DOHH2 (cell line): Measurements from ENCODE around the gene DSCAM.

ENCODE experiments used
- H3F3A ChIP-seq: fragments of 200-600 bp; sonication (generic), shearing (Covaris generic); 2 replicates; pipeline ENCODE4 v1.6.0; 2016; ENCODE audit warnings: antibody characterized with exemption, mild to moderate bottlenecking; ENCODE audit not compliant: control insufficient read depth, insufficient read depth
- H3K27ac ChIP-seq: fragments of 200-600 bp; sonication (generic); 2 replicates; pipeline ENCODE4 v1.5.1; 2014; ENCODE audit warnings: low read depth, mild to moderate bottlenecking, low read length, moderate library complexity
- H3K27me3 ChIP-seq: fragments of 200-600 bp; sonication (generic); 2 replicates; pipeline ENCODE4 v1.6.1; 2014; ENCODE audit warnings: mild to moderate bottlenecking, low read length, mixed read lengths; ENCODE audit not compliant: control insufficient read depth
- H3K36me3 ChIP-seq: fragments of 200-600 bp; sonication (generic); 2 replicates; pipeline ENCODE4 v1.6.1; 2014; ENCODE audit warnings: mild to moderate bottlenecking, low read length, moderate library complexity, mixed read lengths; ENCODE audit not compliant: control insufficient read depth
- H3K4me1 ChIP-seq: fragments of 200-600 bp; sonication (generic); 2 replicates; pipeline ENCODE4 v1.6.1; 2014; ENCODE audit warnings: mild to moderate bottlenecking, low read length, mixed read lengths; ENCODE audit not compliant: control insufficient read depth
- H3K4me2 ChIP-seq: fragments of 200-600 bp; sonication (generic); 2 replicates; pipeline ENCODE4 v1.6.0; 2014; ENCODE audit warnings: mild to moderate bottlenecking, low read length, moderate library complexity
- H3K4me3 ChIP-seq: fragments of 200-600 bp; sonication (generic); 2 replicates; pipeline ENCODE4 v1.5.1; 2014; ENCODE audit warnings: mild to moderate bottlenecking, low read length, mixed read lengths
- H3K79me2 ChIP-seq: fragments of 200-600 bp; sonication (generic); 2 replicates; pipeline ENCODE4 v1.6.1; 2014; ENCODE audit warnings: mild to moderate bottlenecking, low read length, mixed read lengths; ENCODE audit not compliant: control insufficient read depth
- H3K9me2 ChIP-seq: fragments of 200-600 bp; sonication (generic); replicated peaks from 2 replicates; pipeline ENCODE4 v1.6.1; 2014; ENCODE audit warnings: mild to moderate bottlenecking, low read length, mixed read lengths; ENCODE audit not compliant: control insufficient read depth
- H3K9me3 ChIP-seq: fragments of 200-600 bp; sonication (generic); 2 replicates; pipeline ENCODE4 v1.6.1; 2014; ENCODE audit warnings: antibody characterized with exemption, low read length, mixed read lengths; ENCODE audit not compliant: control insufficient read depth, insufficient read depth
- H4K20me1 ChIP-seq: fragments of 200-600 bp; sonication (generic); 2 replicates; pipeline ENCODE4 v1.6.0; 2014; ENCODE audit warnings: low read depth, mild to moderate bottlenecking, antibody characterized with exemption, low read length, moderate library complexity; ENCODE audit not compliant: control insufficient read depth, insufficient read depth
- EZH2phosphoT487 ChIP-seq: fragments of 200-600 bp; sonication (generic); IDR thresholded peaks from 2 replicates; pipeline ENCODE4 v1.6.1; 2017; ENCODE audit warnings: borderline replicate concordance, mild to moderate bottlenecking, antibody characterized with exemption, low read length, moderate library complexity, mixed read lengths
- TF ChIP-seq, protein P1 (sequence below): fragments of 200-600 bp; sonication (generic); IDR thresholded peaks from one replicate; pipeline ENCODE4 v1.5.1; 2014; ENCODE audit warnings: antibody characterized with exemption, mild to moderate bottlenecking, low read depth, low read length; ENCODE audit not compliant: poor library complexity, severe bottlenecking

Gene DSCAM

DNA sequence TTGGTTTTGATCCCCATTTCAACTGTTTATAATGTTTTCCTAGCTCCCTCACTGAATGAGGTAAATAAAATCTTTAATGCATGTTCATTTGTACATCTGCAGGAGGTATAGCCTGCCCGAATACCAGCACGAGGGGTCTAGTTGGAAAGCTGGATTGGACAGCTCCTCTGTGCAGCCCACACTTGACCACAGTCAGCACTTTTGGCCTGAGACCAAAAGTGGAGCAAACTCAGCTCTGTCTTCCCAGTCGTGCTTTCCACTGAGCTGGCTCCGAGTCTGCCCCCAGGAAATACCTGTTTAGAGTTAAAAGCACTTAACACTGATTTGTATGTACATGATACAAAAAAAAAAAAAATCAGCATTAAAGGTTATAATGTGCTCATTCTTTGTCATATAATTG lies 224.4 kb downstream of the DSCAM start:
- Histone ChIP-seq H3K27me3 (no peaks in the 10 kb centered on the region), H3K9me3 (peaks cover 7% of the 10 kb centered on the region; the same call in 1 of the 2 replicates), H3K4me3 (no peak overlapping the region), H4K20me1 (no peaks in the 10 kb centered on the region), H3K27ac (no peak overlapping the region), H3K4me1 (no peaks in the 10 kb centered on the region), H3K79me2 (no peaks in the 10 kb centered on the region), H3K4me2 (no peak overlapping the region), H3K9me2 (no peaks in the 10 kb centered on the region), H3K36me3 (no peaks in the 10 kb centered on the region), H3F3A (no peaks in the 10 kb centered on the region)
- TF ChIP-seq, protein P1, sequence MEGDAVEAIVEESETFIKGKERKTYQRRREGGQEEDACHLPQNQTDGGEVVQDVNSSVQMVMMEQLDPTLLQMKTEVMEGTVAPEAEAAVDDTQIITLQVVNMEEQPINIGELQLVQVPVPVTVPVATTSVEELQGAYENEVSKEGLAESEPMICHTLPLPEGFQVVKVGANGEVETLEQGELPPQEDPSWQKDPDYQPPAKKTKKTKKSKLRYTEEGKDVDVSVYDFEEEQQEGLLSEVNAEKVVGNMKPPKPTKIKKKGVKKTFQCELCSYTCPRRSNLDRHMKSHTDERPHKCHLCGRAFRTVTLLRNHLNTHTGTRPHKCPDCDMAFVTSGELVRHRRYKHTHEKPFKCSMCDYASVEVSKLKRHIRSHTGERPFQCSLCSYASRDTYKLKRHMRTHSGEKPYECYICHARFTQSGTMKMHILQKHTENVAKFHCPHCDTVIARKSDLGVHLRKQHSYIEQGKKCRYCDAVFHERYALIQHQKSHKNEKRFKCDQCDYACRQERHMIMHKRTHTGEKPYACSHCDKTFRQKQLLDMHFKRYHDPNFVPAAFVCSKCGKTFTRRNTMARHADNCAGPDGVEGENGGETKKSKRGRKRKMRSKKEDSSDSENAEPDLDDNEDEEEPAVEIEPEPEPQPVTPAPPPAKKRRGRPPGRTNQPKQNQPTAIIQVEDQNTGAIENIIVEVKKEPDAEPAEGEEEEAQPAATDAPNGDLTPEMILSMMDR: no peak
- no peak for TF ChIP-seq EZH2phosphoT487

DNA sequence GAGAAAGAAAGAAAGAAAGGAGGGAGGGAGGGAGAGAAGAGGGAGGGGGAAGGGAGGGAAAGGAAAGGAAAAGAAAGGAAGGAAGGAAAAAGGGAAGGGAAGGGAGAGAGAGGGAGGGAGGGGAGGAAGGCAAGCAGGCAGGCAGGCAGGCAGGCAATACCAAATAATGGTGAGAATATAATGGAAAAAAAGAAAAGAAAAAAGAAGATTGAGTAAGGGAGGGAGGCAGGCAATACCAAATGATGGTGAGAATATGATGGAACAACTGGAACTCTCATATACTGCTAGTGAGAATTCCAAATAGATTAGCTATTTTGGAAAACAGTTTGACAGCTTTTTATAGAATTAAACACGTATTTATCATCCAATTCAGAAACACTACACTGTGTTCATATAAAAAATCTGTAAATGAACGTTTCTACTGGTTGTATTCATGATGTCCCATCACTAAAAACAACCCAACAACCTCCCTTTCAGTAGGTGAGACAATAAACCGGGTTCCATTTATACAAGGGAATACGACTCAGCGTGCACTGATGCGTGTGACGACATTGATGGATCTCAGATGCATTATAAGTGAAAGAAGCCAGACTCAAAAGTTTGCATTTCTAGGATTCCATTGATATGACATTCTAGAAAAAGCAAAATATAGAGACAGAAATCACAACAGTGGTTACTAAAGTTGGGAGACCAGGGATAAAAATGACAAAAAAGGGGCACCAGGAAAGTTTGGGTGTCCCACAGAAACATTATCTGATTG lies 226.4 kb downstream of the DSCAM start:
- Histone ChIP-seq H3K4me1 (no peaks in the 10 kb centered on the region), H3K9me3 (peaks cover 10% of the 10 kb centered on the region; the same call in 1 of the 2 replicates), H3K36me3 (no peaks in the 10 kb centered on the region), H3K4me2 (no peak overlapping the region), H3K27ac (no peak overlapping the region), H3F3A (no peaks in the 10 kb centered on the region), H3K27me3 (no peaks in the 10 kb centered on the region), H3K79me2 (no peaks in the 10 kb centered on the region), H3K9me2 (no peaks in the 10 kb centered on the region), H4K20me1 (no peaks in the 10 kb centered on the region), H3K4me3 (no peak overlapping the region)
- TF ChIP-seq, protein P1: no peak
- no peak for TF ChIP-seq EZH2phosphoT487

DNA sequence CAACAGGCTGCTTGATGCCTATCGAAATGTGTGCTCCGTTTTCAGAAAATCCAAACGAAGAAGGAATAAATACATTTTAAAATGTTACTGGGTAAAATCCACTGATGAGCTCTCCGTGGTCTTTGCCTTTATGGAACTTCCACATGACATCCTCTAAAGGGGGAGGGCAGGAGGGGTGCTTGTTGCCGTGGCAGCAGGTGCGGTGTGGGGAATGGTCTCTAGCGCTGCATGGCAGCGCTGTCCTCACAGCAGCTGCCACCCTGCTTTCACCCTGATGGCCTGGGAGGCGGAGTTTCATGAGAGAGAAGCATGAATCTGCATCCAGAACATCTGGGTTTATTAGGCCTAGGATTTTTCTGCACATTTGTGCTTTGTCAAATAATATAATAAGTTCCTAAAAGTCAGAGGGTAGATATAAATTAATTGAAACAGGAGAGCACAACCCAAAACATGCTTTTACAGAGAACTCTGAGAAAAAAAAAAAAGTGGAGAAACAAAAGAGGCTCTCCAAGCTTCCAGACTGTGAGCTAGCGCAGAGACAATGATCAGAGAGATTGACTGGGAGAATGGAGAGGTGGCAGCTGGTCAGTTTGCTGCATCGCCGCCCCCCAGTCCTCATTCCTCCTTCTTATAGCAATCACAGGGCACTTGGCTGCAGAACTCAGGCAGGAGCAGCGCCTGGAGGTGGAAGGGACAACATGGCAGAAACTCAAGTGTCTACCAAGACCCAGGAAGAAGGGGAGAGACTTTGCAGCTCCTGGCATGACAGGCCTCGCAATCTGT lies 228.6 kb downstream of the DSCAM start:
- no peaks in the 10 kb centered on the region for H3K9me2 ChIP-seq
- no peaks in the 10 kb centered on the region for H3K27me3 ChIP-seq
- H3K4me2 ChIP-seq: no peak overlapping the region
- no peaks in the 10 kb centered on the region for H3F3A ChIP-seq
- no peak overlapping the region for H3K27ac ChIP-seq
- no peak overlapping the region for H3K4me3 ChIP-seq
- no peaks in the 10 kb centered on the region for H4K20me1 ChIP-seq
- H3K4me1 ChIP-seq: no peaks in the 10 kb centered on the region
- no peaks in the 10 kb centered on the region for H3K79me2 ChIP-seq
- no peaks in the 10 kb centered on the region for H3K36me3 ChIP-seq
- TF ChIP-seq EZH2phosphoT487: no peak
- TF ChIP-seq, protein P1: no peak
- H3K9me3 ChIP-seq: peaks cover 10% of the 10 kb centered on the region; the same call in 1 of the 2 replicates
